ENCODE data around the gene AGBL3. TPM values are rescaled to one million over a fixed set of nuclear protein-coding genes. Genes with fewer than 3 reads are reported as not detected.

AGBL3 gene
- polyA plus RNA-seq, 1 donor = 4.4 TPM

DNA sequence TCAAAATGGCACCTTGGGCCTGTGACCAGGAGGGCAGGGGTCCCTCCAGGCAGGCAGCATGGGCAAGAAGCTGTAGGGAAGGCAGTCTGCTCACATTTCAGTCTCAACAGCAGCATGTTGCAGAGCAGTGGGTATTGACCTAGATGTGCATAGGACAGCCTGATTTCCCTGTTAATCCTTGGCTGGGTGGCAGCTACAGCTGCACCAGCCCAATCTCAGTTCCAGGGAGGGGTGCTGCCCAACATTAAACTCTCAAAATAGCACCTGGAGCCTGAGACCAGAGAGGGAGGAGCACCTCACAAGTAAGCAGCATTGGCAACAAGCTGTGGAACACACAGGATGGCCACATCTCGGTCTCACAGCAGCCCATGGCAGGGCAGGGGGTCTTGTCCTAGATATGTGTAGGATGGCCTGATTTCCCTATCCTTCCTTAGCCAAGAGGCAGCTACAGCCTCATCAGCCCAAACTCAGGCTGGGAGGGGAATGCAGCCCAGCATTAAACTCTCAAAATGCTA, 171.9 kb downstream of the AGBL3 start:
- H3K4me1 ChIP-seq (ENCODE audit: control insufficient read depth, insufficient read depth, low read length) = no peaks in the 10 kb centered on the region
- WGBS (ENCODE audit: insufficient coverage, low lambda C conversion rate) = no CpG with 5 or more reads among the region's 1 CpG
- DNase-seq = no peak
- H3K36me3 ChIP-seq (ENCODE audit: control insufficient read depth, insufficient read depth, low read length) = peaks cover 8% of the 10 kb centered on the region
- no peak overlapping the region for H3K4me3 ChIP-seq (ENCODE audit: low read length)
- no peaks in the 10 kb centered on the region for H3K27me3 ChIP-seq (ENCODE audit: control insufficient read depth, insufficient read depth, low read length)
- H3K27ac ChIP-seq (ENCODE audit: low read length) = no peak overlapping the region
- H3K9me3 ChIP-seq (ENCODE audit: control insufficient read depth, low read depth, low read length) = peaks cover 14% of the 10 kb centered on the region

GRCh38 chr7:135158874-135159273, 172.6 kb downstream of the AGBL3 start:
- Histone ChIP-seq H3K36me3 (ENCODE audit: control insufficient read depth, insufficient read depth, low read length) (peaks cover 8% of the 10 kb centered on the region), H3K4me1 (ENCODE audit: control insufficient read depth, insufficient read depth, low read length) (no peaks in the 10 kb centered on the region), H3K27ac (ENCODE audit: low read length) (no peak overlapping the region), H3K9me3 (ENCODE audit: control insufficient read depth, low read depth, low read length) (peaks cover 14% of the 10 kb centered on the region), H3K4me3 (ENCODE audit: low read length) (no peak overlapping the region), H3K27me3 (ENCODE audit: control insufficient read depth, insufficient read depth, low read length) (no peaks in the 10 kb centered on the region)
- WGBS (ENCODE audit: insufficient coverage, low lambda C conversion rate) = no CpG with 5 or more reads among the region's 6 CpGs
- DNase-seq = no peak

- H3K9me3 ChIP-seq (ENCODE audit: control insufficient read depth, low read depth, low read length) = peaks cover 14% of the 10 kb centered on the region
- no peak overlapping the region for H3K27ac ChIP-seq (ENCODE audit: low read length)
- peaks cover 12% of the 10 kb centered on the region for H3K36me3 ChIP-seq (ENCODE audit: control insufficient read depth, insufficient read depth, low read length)
- no peaks in the 10 kb centered on the region for H3K27me3 ChIP-seq (ENCODE audit: control insufficient read depth, insufficient read depth, low read length)
- DNase-seq = no peak
- H3K4me3 ChIP-seq (ENCODE audit: low read length) = no peak overlapping the region
- no peaks in the 10 kb centered on the region for H3K4me1 ChIP-seq (ENCODE audit: control insufficient read depth, insufficient read depth, low read length)
- 83% methylated on average over 1 of the region's 2 CpGs for WGBS (ENCODE audit: insufficient coverage, low lambda C conversion rate)
Observed at GRCh38 chr7:135159359-135160085, 173.2 kb downstream of the AGBL3 start.

DNA sequence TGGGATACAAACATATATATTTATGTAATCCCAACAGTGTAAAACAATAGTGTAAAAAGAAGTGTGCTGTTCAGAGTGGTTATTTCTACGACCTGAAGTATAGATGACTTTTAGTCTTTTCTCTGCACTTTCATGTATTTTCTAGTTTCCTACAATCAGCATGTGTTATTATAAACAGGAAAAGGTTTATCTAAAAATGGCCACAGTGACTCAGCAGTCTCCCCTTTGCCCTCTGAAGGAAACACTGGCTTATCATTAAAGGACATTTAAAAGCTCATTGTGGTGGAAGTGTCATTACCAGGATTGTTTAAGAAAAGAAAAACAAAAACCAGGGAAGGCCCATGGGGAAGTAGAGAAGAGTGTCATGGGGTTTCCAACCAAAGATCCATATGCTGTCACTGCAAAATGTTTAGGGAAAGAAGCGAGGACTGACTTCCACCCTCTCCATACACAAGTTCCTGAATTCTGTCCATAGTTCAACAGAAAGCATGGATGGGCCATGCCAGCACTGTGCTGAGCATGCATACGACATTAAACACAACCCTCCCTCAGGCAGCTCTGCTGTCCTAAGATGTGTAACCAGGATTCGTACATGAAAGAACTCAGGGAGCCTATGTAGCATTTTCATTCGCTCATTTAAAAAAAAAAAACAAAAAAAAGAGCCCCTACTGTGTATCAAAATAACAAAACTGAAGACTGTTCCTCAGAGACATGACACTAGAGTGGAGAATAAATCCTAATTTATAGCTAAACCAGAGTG, 174.0 kb downstream of the AGBL3 start:
- H3K4me1 ChIP-seq (ENCODE audit: control insufficient read depth, insufficient read depth, low read length) = no peaks in the 10 kb centered on the region
- peaks cover 14% of the 10 kb centered on the region for H3K9me3 ChIP-seq (ENCODE audit: control insufficient read depth, low read depth, low read length)
- H3K27ac ChIP-seq (ENCODE audit: low read length) = no peak overlapping the region
- H3K4me3 ChIP-seq (ENCODE audit: low read length) = no peak overlapping the region
- WGBS (ENCODE audit: insufficient coverage, low lambda C conversion rate) = 88% methylated on average over 1 of the region's 5 CpGs
- H3K36me3 ChIP-seq (ENCODE audit: control insufficient read depth, insufficient read depth, low read length) = peaks cover 20% of the 10 kb centered on the region
- DNase-seq = peak; percentile 19 to 42
- no peaks in the 10 kb centered on the region for H3K27me3 ChIP-seq (ENCODE audit: control insufficient read depth, insufficient read depth, low read length)

DNA sequence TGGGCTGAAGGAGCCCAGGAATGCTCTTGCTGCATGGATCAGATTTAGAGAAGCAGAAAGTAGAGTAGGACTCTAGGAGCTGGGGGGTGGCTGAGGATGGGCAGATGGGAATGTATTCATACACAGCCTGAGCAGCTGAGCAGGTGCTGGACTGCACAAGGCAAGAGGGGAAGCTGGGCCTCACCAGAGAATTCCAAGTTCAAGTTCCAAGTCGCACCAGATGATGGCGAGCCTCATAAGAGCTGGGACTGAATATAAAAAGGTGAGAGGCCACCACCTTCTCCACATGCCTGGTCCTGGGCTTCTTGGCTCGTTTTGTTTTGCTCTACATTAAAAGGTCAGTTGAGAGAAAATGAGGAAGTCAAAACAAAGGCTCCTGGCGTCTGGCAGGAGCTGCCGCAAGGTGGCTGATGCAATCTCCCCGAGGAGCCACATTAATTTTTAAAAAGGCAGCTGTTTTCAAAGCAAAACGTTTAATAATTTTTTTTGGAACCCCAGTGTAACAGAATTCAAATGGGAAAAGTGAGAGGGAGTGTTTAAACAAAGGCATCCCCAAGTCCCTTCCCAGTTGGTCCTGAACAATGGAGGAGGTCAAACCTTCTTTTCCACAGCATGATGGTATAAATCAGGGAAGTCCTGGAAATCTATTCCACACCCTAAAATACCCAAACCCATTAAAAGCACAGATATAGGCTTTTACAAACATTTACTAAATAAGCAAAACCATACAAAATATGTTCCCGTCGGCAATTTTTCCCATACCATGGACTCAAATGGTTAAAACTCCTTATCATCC, 174.7 kb downstream of the AGBL3 start:
- WGBS (ENCODE audit: insufficient coverage, low lambda C conversion rate) = 80% methylated on average over 3 of the region's 9 CpGs
- no peak overlapping the region for H3K27ac ChIP-seq (ENCODE audit: low read length)
- no peaks in the 10 kb centered on the region for H3K4me1 ChIP-seq (ENCODE audit: control insufficient read depth, insufficient read depth, low read length)
- peaks cover 28% of the 10 kb centered on the region for H3K36me3 ChIP-seq (ENCODE audit: control insufficient read depth, insufficient read depth, low read length)
- DNase-seq = no peak
- no peak overlapping the region for H3K4me3 ChIP-seq (ENCODE audit: low read length)
- no peaks in the 10 kb centered on the region for H3K27me3 ChIP-seq (ENCODE audit: control insufficient read depth, insufficient read depth, low read length)
- peaks cover 7% of the 10 kb centered on the region for H3K9me3 ChIP-seq (ENCODE audit: control insufficient read depth, low read depth, low read length)

DNA sequence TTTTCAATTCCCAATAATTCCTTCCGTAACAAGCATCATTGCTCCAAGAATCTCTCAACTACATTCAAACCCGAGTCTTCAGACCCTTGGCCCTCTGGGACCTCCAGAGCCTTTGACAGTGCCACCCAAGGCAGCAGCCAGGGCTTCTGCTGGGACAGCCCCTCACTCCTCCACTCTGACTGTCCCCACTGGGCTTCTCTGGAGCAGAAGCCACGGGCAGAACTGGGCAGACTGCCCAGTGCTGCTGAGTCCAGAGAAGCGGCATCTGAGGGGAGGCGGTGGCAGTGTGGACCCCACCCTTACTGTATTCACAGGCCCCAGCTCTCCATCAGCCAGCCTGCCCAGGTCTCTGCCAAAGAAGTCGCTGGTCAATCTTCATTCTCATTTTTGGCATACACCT, 175.4 kb downstream of the AGBL3 start:
- WGBS (ENCODE audit: insufficient coverage, low lambda C conversion rate) = 100% methylated on average over 1 of the region's 6 CpGs
- Histone ChIP-seq H3K4me3 (ENCODE audit: low read length) (no peak overlapping the region), H3K4me1 (ENCODE audit: control insufficient read depth, insufficient read depth, low read length) (no peaks in the 10 kb centered on the region), H3K27ac (ENCODE audit: low read length) (no peak overlapping the region), H3K9me3 (ENCODE audit: control insufficient read depth, low read depth, low read length) (peaks cover 5% of the 10 kb centered on the region), H3K36me3 (ENCODE audit: control insufficient read depth, insufficient read depth, low read length) (peaks cover 34% of the 10 kb centered on the region), H3K27me3 (ENCODE audit: control insufficient read depth, insufficient read depth, low read length) (no peaks in the 10 kb centered on the region)
- DNase-seq = no peak

- H3K36me3 ChIP-seq (ENCODE audit: control insufficient read depth, insufficient read depth, low read length) = peaks cover 38% of the 10 kb centered on the region
- no peak overlapping the region for H3K27ac ChIP-seq (ENCODE audit: low read length)
Observed at GRCh38 chr7:135162382-135163001, 176.2 kb downstream of the AGBL3 start.

GRCh38 chr7:135164357-135165061, 178.2 kb downstream of the AGBL3 start:
- Histone ChIP-seq H3K27ac (ENCODE audit: low read length) (no peak overlapping the region), H3K4me3 (ENCODE audit: low read length) (no peak overlapping the region), H3K27me3 (ENCODE audit: control insufficient read depth, insufficient read depth, low read length) (no peaks in the 10 kb centered on the region), H3K36me3 (ENCODE audit: control insufficient read depth, insufficient read depth, low read length) (peaks cover 49% of the 10 kb centered on the region), H3K9me3 (ENCODE audit: control insufficient read depth, low read depth, low read length) (peaks cover 5% of the 10 kb centered on the region), H3K4me1 (ENCODE audit: control insufficient read depth, insufficient read depth, low read length) (peaks cover 13% of the 10 kb centered on the region)
- no CpG with 5 or more reads among the region's 18 CpGs for WGBS (ENCODE audit: insufficient coverage, low lambda C conversion rate)
- DNase-seq = no peak

More at GRCh38 chr7:135162382-135163001, 176.2 kb downstream of the AGBL3 start:
- Histone ChIP-seq H3K27me3 (ENCODE audit: control insufficient read depth, insufficient read depth, low read length) (no peaks in the 10 kb centered on the region), H3K4me3 (ENCODE audit: low read length) (no peak overlapping the region), H3K9me3 (ENCODE audit: control insufficient read depth, low read depth, low read length) (peaks cover 5% of the 10 kb centered on the region), H3K4me1 (ENCODE audit: control insufficient read depth, insufficient read depth, low read length) (no peaks in the 10 kb centered on the region)
- DNase-seq = no peak
- 100% methylated on average over 1 of the region's 2 CpGs for WGBS (ENCODE audit: insufficient coverage, low lambda C conversion rate)

DNA sequence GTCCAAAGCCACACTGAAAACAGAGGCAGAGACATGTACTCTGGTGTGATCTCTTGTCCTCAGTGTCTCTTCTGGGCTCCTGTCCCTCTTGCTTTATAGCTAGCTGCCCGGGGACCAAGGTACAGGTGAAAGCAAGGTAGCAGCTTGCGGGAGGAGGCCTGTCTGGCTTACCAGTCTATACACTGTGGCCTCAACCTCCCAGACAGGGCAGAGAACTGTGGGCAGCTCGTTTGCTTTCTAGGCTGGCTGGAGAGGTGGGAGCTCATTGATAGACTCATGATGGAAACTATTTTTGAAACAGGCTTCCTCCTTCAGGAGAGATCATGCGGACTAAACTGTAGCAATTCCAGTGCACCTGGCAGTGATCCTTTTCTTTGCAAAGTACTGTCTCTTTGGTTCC, 179.6 kb downstream of the AGBL3 start:
- Histone ChIP-seq H3K36me3 (ENCODE audit: control insufficient read depth, insufficient read depth, low read length) (peaks cover 49% of the 10 kb centered on the region), H3K4me3 (ENCODE audit: low read length) (no peak overlapping the region), H3K4me1 (ENCODE audit: control insufficient read depth, insufficient read depth, low read length) (peaks cover 14% of the 10 kb centered on the region), H3K9me3 (ENCODE audit: control insufficient read depth, low read depth, low read length) (peaks cover 5% of the 10 kb centered on the region), H3K27me3 (ENCODE audit: control insufficient read depth, insufficient read depth, low read length) (no peaks in the 10 kb centered on the region), H3K27ac (ENCODE audit: low read length) (no peak overlapping the region)
- WGBS (ENCODE audit: insufficient coverage, low lambda C conversion rate) = no CpG with 5 or more reads among the region's 4 CpGs
- DNase-seq = no peak
